Endothelial cell of umbilical vein (primary cell): Measurements from ENCODE around the gene MYO5B. TPM values are rescaled to one million over a fixed set of nuclear protein-coding genes. Genes with fewer than 3 reads are reported as not detected.

ENCODE experiments used
- BruUV-seq: library from RNA; stranded (reverse); fragments of 400-500 nt; replicated peaks from 2 replicates; lab custom pipeline; 2021; lab: Mats Ljungman, UMichigan
- CTCF ChIA-PET: fragments of 300-600, 350-600 bp; sonication (Branson Sonifier 250); formaldehyde crosslinking; loops from one replicate; lab custom pipeline; 2021; ENCODE audit warnings: antibody characterized with exemption, inconsistent platforms; lab: Charles Lee
- POLR2A ChIA-PET: fragments of 300-600, 350-600 bp; sonication (Branson Sonifier 250); formaldehyde crosslinking; loops from one replicate; lab custom pipeline; 2021; ENCODE audit warnings: antibody characterized with exemption, inconsistent platforms; lab: Charles Lee
- DNase-seq: peaks from one replicate; pipeline ENCODE4 v3.0.0-alpha.2; 2011; ENCODE audit warnings: low read depth, low spot score
- FAIRE-seq: peaks from 2 replicates; lab custom pipeline; 2011; peaks lifted over from hg19 to GRCh38; lab: Jason Lieb, UNC
- H2AFZ ChIP-seq: 2 replicates; pipeline ENCODE4 v1.6.0; 2012; ENCODE audit warnings: low read depth, low read length, control low read depth, inconsistent platforms
- H3K27ac ChIP-seq: 2 replicates; pipeline ENCODE4 v1.5.1; 2011; ENCODE audit warnings: low read depth, mild to moderate bottlenecking, control low read depth, low read length, moderate library complexity; ENCODE audit not compliant: insufficient read depth
- H3K27me3 ChIP-seq, 2 experiments: 2 replicates each; pipeline versions ENCODE4 v1.6.0 to v1.6.1; 2011; ENCODE audit warnings: low read length in 2 of 2, mixed read lengths in 1 of 2; ENCODE audit not compliant: control insufficient read depth in 2 of 2, insufficient read depth in 2 of 2
- H3K36me3 ChIP-seq, 2 experiments: 2 replicates in 1 of 2; 3 replicates in 1 of 2; pipeline ENCODE4 v1.5.1; 2011; ENCODE audit warnings: low read length in 2 of 2, mild to moderate bottlenecking in 1 of 2, moderate library complexity in 1 of 2; ENCODE audit not compliant: control insufficient read depth in 2 of 2, insufficient read depth in 2 of 2; ENCODE audit errors: extremely low read depth in 1 of 2
- H3K4me1 ChIP-seq: 3 replicates; pipeline ENCODE4 v1.5.1; 2011; ENCODE audit warnings: mild to moderate bottlenecking, low read length; ENCODE audit not compliant: control insufficient read depth, insufficient read depth; ENCODE audit errors: extremely low read depth
- H3K4me2 ChIP-seq: 2 replicates; pipeline ENCODE4 v1.6.1; 2011; ENCODE audit warnings: low read length, control low read depth, mixed read lengths; ENCODE audit not compliant: insufficient read depth
- H3K4me3 ChIP-seq, 3 experiments: fragments of 200-600 bp in 1 of 3; sonication (generic), shearing (Covaris generic) in 1 of 3; replicated peaks in 1 of 3; 2 replicates each; pipeline ENCODE4 v1.5.1; 2011 to 2016; ENCODE audit warnings: control low read depth in 3 of 3, low read length in 3 of 3, mild to moderate bottlenecking in 2 of 3, inconsistent platforms in 1 of 3, low read depth in 1 of 3, moderate library complexity in 1 of 3; ENCODE audit not compliant: insufficient read depth in 1 of 3
- H3K79me2 ChIP-seq: 2 replicates; pipeline ENCODE4 v1.6.0; 2012; ENCODE audit warnings: low read length, inconsistent platforms; ENCODE audit not compliant: control insufficient read depth, insufficient read depth
- H3K9ac ChIP-seq: replicated peaks from 2 replicates; pipeline ENCODE3; 2011; ENCODE audit warnings: low read length, control low read depth; ENCODE audit not compliant: insufficient read depth; ENCODE audit errors: extremely low read depth
- H3K9me1 ChIP-seq: replicated peaks from 3 replicates; pipeline ENCODE4 v1.6.0; 2011; ENCODE audit warnings: mild to moderate bottlenecking, low read length; ENCODE audit not compliant: control insufficient read depth, insufficient read depth; ENCODE audit errors: extremely low read depth
- H3K9me3 ChIP-seq: replicated peaks from 2 replicates; pipeline ENCODE4 v1.5.1; 2012; ENCODE audit warnings: low read length, inconsistent platforms; ENCODE audit not compliant: control insufficient read depth, insufficient read depth
- H4K20me1 ChIP-seq: replicated peaks from 2 replicates; pipeline ENCODE3; 2011; ENCODE audit warnings: mild to moderate bottlenecking, low read length; ENCODE audit not compliant: control insufficient read depth, insufficient read depth; ENCODE audit errors: extremely low read depth
- CTCF ChIP-seq, 2 donors: IDR thresholded peaks; 1 replicate in 1 of 2; 2 replicates in 1 of 2; pipeline ENCODE4 v1.5.1; 2011; ENCODE audit warnings: low read length in 2 of 2, mild to moderate bottlenecking in 2 of 2, moderate library complexity in 2 of 2, control low read depth in 1 of 2, inconsistent platforms in 1 of 2, low read depth in 1 of 2; ENCODE audit not compliant: insufficient read depth in 1 of 2; ENCODE audit errors: extremely low read depth in 1 of 2
- EZH2 ChIP-seq: IDR thresholded peaks from 2 replicates; pipeline ENCODE4 v1.6.1; 2012; ENCODE audit warnings: borderline replicate concordance, low read depth, mild to moderate bottlenecking, moderate library complexity, low read length, inconsistent platforms; ENCODE audit not compliant: severe bottlenecking
- FOS ChIP-seq: IDR thresholded peaks from 2 replicates; pipeline ENCODE4 v1.6.1; 2011; ENCODE audit warnings: mild to moderate bottlenecking, low read length, moderate library complexity, borderline replicate concordance; ENCODE audit not compliant: insufficient read depth
- GATA2 ChIP-seq: IDR thresholded peaks from 2 replicates; pipeline ENCODE4 v1.7.0; 2011; ENCODE audit warnings: low read depth, mild to moderate bottlenecking, moderate library complexity, mixed read lengths, low read length; ENCODE audit not compliant: insufficient read length, insufficient read depth
- JUN ChIP-seq: IDR thresholded peaks from 2 replicates; pipeline ENCODE4 v1.6.1; 2011; ENCODE audit warnings: borderline replicate concordance, low read depth; ENCODE audit not compliant: insufficient read length, insufficient read depth
- MAX ChIP-seq: IDR thresholded peaks from 2 replicates; pipeline ENCODE4 v1.6.1; 2011; ENCODE audit not compliant: insufficient read depth, insufficient read length
- MYC ChIP-seq: IDR thresholded peaks from one replicate; pipeline ENCODE4 v1.6.1; 2011; ENCODE audit warnings: mild to moderate bottlenecking, low read depth, low read length
- POLR2A ChIP-seq: IDR thresholded peaks from 2 replicates; pipeline ENCODE4 v1.6.1; 2012; ENCODE audit warnings: low read depth, mild to moderate bottlenecking, control low read depth, low read length
- POLR2AphosphoS5 ChIP-seq: IDR thresholded peaks from 2 replicates; pipeline ENCODE4 v1.6.1; 2012; ENCODE audit warnings: low read depth, mild to moderate bottlenecking, control low read depth, low read length, moderate library complexity; ENCODE audit not compliant: insufficient read depth
- dilution Hi-C: fragments of 300-500 bp; cut with MboI; formaldehyde crosslinking; loops from one replicate; pipeline ENCODE4 v1.15.0; 2019; ENCODE audit warnings: low sequenced_read_pairs; ENCODE audit not compliant: extremely low pct_ligation_motif_present
- intact Hi-C: fragments of 100-400 bp; cut with micrococcal nuclease; formaldehyde crosslinking; loops from one replicate; pipeline ENCODE4 v1.10.0; 2022
- polyA plus RNA-seq, 4 experiments: library from polyadenylated mRNA; depleted of rRNA in 3 of 4; stranded (reverse) in 3 of 4; unstranded in 1 of 4; fragments of >200 nt; gene quantifications; 2 replicates each; pipeline versions ENCODE4 v1.2.1 to v1.2.3, GENCODE V29; 2011 to 2012; ENCODE audit warnings: missing spikeins in 1 of 4
- total RNA-seq: library from RNA; stranded (reverse); gene quantifications from 2 replicates; pipeline ENCODE4 v1.2.3, GENCODE V29; 2021

The MYO5B gene
- total and polyA plus RNA-seq, 2 donors (not counting 3 experiments of a cell fraction or from before 2014, with no cell fraction given), result 0.54 to 1.1 TPM

GRCh38 chr18:49843131-49843530, 351.8 kb downstream of the MYO5B start:
- intact Hi-C loops (no loop called here), dilution Hi-C loops (no loop called here)
- TF ChIP-seq EZH2 (no peak), POLR2A (no peak), POLR2AphosphoS5 (no peak), GATA2 (no peak), MYC (no peak), MAX (no peak), FOS (no peak), CTCF (IDR thresholded peaks at IDR 0.05; ENCODE audit: extremely low read depth in 1 of 2, insufficient read depth in 1 of 2, low read depth in 1 of 2, low read length in 2 of 2) (no peak), JUN (no peak)
- H3K9ac ChIP-seq, result no peak overlapping the region
- H4K20me1 ChIP-seq, result no peaks in the 10 kb centered on the region
- no peak overlapping the region for H3K4me2 ChIP-seq
- BruUV-seq, result no TSS peak
- H3K4me3 ChIP-seq, result no peak overlapping the region
- H3K36me3 ChIP-seq, result no peaks in the 10 kb centered on the region
- H3K79me2 ChIP-seq, result no peaks in the 10 kb centered on the region
- H3K4me1 ChIP-seq, result peaks cover 2% of the 10 kb centered on the region
- no peak overlapping the region for H3K27ac ChIP-seq
- H3K9me3 ChIP-seq, result no peaks in the 10 kb centered on the region
- FAIRE-seq, result no peak
- no peaks in the 10 kb centered on the region for H3K27me3 ChIP-seq
- ChIA-PET CTCF (interaction anchor here (1.9 kb wide), 1 partner anchor 333 kb away, joined by 6 read pairs; no protein-coding TSS in a partner anchor), POLR2A (no interaction called here)
- no peak for DNase-seq
- H2AFZ ChIP-seq, result no peak overlapping the region
- H3K9me1 ChIP-seq, result no peaks in the 10 kb centered on the region
